ENCODE results near the gene DGKG.

DNA sequence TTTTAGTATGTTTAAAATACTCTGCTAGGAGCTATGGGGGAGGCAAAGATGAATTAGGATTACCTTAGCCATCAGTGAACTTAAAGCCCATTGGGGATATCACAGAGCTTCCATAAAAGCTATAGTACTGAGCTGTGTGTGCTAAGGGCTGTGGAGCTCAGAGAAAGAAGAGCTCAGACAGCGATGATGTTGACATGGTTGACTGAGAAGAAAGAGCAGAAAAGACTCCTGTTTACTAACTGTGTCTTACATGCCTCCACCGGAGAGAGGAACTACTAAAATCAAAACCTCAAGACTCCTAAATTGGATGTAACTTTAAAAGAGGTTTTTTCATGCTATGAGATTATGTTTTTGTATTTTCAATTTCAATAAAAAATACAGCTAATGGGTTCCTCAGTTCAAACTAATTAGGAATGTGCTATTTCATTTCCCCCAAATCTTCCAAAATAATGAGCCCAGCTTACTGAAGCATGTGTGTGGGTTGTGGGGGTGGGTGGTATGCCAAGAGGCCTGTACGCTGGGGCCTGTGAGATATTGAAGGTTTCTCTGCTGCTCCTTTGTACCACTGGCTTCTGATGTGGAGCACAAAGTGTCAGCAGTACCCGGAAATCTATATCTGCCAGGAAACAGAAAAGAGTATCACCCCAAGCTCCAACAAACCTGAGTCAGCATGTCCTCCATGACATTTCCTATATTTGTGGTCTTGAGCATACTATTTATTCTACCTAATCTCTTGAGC, 22.7 kb downstream of the DGKG start:
- no peak for TF ChIP-seq POLR2A (IDR thresholded peaks at IDR 0.05)
- no peak for TF ChIP-seq CTCF (IDR thresholded peaks at IDR 0.05)

Data from testis (tissue), 2 donors.